Stimulated activated naive CD8-positive, alpha-beta T cell treated with anti-CD3 and anti-CD28 coated beads, Interleukin-15, amount 100 ng/mL, for 72 hours (primary cell): ENCODE results near the gene MACROD2.
A peak's percentile ranks its signal among the peaks of the same experiment; 100 is the strongest.
"Not testable (repeated sequence)": the region's sequence is repeated elsewhere in the genome, so short reads cannot be mapped to it uniquely, and the experiment has no call there.

ENCODE experiments used
- ATAC-seq: fragments of 150-1000 bp; cut with Tn5 transposase; 2 replicates; pipeline ENCODE4 v1.10.0; 2021; ENCODE audit warnings: mild to moderate bottlenecking, moderate library complexity
- DNase-seq, 2 donors: peaks; one replicate each; pipeline ENCODE4 v3.0.0; 2021 to 2022
- H3K27ac Mint-ChIP-seq, 2 donors: one replicate each; pipeline ENCODE4 v1.8.0; 2022; ENCODE audit warnings: mild to moderate bottlenecking in 2 of 2, mixed read lengths in 2 of 2, moderate library complexity in 2 of 2
- H3K27me3 Mint-ChIP-seq: one replicate; pipeline ENCODE4 v1.8.0; 2022; ENCODE audit warnings: mixed read lengths
- H3K4me1 Mint-ChIP-seq: one replicate; pipeline ENCODE4 v1.8.0; 2022; ENCODE audit warnings: mild to moderate bottlenecking, mixed read lengths
- H3K4me3 Mint-ChIP-seq, 2 donors: one replicate each; pipeline ENCODE4 v1.8.0; 2022; ENCODE audit warnings: mild to moderate bottlenecking in 2 of 2, mixed read lengths in 2 of 2, moderate library complexity in 1 of 2
- H3K9me3 Mint-ChIP-seq, 2 donors: one replicate each; pipeline ENCODE4 v1.8.0; 2022; ENCODE audit warnings: mixed read lengths in 2 of 2

The MACROD2 gene

DNA sequence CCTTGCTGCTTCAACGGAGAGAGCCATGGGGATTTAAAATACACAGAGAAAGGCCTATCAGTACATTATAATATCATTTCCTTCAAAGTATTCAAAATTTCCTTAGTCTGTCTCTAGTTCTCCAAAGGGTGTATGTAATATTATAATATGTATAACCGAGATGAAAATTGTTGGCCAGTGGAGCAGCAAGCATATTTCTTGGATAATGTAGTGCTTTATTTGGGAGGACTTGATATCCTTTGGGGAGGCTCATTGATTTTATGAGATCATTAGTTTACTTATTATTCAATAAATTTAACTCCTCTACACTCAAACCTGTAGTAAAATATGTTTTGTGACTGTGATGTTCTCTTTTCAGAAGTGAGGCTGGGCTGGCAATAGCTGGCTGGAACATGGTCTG, 1145.0 kb downstream of the MACROD2 start:
- no peak for DNase-seq
- Mint-ChIP-seq H3K4me3 (no peak overlapping the region), H3K27me3 (no peaks in the 10 kb centered on the region), H3K27ac (no peak overlapping the region), H3K9me3 (peaks cover 0 to 18% of the 10 kb centered on the region in 2 donors), H3K4me1 (no peaks in the 10 kb centered on the region)
- ATAC-seq: no peak

DNA sequence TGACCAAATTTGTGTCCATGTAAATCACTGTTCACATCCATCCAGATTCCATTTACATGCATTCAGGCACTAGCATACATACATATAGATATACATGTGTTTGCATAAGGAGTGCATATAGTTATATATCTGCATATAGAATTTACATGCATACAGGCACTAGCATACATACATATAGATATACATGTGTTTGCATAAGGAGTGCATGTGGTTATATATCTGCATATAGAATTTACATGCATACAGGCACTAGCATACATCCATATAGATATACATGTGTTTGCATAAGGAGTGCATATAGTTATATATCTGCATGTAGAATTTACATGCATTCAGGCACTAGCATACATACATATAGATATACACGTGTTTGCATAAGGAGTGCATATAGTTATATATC, 1145.6 kb downstream of the MACROD2 start:
- not testable (repeated sequence) for H3K27me3 Mint-ChIP-seq, H3K4me1 Mint-ChIP-seq, DNase-seq, H3K27ac Mint-ChIP-seq, ATAC-seq, H3K4me3 Mint-ChIP-seq
- peaks cover 0 to 18% of the 10 kb centered on the region in 2 donors for H3K9me3 Mint-ChIP-seq

DNA sequence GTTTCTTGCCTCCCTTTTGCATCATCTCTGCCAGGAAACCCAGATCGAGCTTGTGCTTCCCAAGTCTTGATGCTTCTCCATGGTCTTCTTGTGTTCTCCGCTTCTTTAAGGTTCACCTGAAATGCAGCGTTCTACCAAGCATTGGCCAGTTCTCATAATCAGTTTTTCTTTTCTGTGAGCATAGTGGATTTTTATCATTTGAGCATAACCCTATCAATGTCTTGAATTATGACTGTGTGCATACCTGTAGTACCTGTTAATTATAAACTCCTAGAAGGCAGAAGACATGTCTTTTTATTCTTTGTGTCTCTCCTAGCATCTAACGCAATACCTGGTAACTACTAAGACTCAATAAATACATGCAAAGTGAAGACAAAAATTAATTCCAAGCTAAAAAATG, 1146.5 kb downstream of the MACROD2 start:
- H3K9me3 Mint-ChIP-seq: peaks cover 0 to 18% of the 10 kb centered on the region in 2 donors
- no peak overlapping the region for H3K27ac Mint-ChIP-seq
- no peak for ATAC-seq
- no peak for DNase-seq
- no peak overlapping the region for H3K4me3 Mint-ChIP-seq
- H3K27me3 Mint-ChIP-seq: no peaks in the 10 kb centered on the region
- H3K4me1 Mint-ChIP-seq: no peaks in the 10 kb centered on the region

DNA sequence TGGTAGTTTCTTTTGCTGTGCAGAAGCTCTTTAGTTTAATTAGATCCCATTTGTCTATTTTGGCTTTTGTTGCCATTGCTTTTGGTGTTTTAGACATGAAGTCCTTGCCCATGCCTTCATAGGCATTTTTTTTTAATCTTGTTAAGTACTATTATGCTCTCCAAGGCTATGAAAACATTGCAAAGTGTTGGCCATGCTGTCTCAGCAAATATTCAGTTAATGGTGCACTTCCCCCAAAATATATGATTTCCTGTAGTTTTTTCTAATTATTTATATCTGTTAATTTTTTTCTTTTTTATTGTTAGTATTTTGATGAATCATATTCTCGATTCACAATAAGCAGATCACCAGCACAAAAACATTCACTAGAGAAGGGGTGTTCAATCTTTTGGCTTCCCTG, 1148.2 kb downstream of the MACROD2 start:
- Mint-ChIP-seq H3K4me3 (no peak overlapping the region), H3K4me1 (no peaks in the 10 kb centered on the region), H3K27ac (no peak overlapping the region), H3K9me3 (peaks cover 0 to 18% of the 10 kb centered on the region in 2 donors), H3K27me3 (no peaks in the 10 kb centered on the region)
- no peak for DNase-seq
- ATAC-seq: no peak

DNA sequence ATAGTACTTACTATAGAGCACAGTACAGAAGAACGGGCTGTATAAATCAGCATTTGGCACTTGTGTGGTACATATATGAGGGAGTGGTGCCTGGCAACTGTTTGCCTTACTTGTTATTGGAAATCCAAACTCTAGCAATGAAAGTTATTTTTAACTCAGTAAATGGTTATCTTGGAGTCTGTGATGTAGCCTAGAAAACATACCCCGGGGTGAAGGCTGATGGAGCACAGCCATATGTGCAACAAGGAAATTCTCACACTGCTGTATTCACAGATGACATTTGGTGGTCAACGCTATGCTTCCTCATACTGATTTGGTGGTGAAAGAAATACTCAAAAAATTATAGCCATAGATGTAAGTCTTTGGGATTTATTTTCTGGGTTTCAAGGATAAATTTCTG, 1149.6 kb downstream of the MACROD2 start:
- ATAC-seq (no peak), DNase-seq (no peak)
- Mint-ChIP-seq H3K27me3 (no peaks in the 10 kb centered on the region), H3K9me3 (peaks cover 0 to 6% of the 10 kb centered on the region in 2 donors), H3K27ac (no peak overlapping the region), H3K4me1 (no peaks in the 10 kb centered on the region), H3K4me3 (no peak overlapping the region)

DNA sequence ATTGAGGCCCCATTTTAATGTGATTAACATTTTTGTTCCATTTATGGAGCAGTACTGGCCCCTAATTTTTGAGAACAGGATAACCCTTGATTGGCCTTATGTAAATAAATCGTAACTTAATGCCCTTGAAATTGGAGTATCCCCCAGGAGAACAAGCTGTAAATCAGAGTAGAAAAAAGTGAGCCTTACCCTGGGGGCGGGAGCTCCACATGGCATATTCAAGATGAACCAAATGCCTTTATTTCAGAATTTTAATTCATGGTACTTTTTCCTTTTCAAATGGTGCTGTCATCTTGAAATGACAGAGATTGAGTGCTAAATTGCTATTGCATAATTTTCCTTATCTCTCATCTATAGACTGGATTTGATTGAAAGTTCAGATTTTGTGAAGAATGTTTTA, 1151.6 kb downstream of the MACROD2 start:
- Mint-ChIP-seq H3K9me3 (peaks cover under 1 to 6% of the 10 kb centered on the region in 2 donors), H3K4me3 (no peak overlapping the region), H3K27ac (no peak overlapping the region), H3K4me1 (no peaks in the 10 kb centered on the region), H3K27me3 (no peaks in the 10 kb centered on the region)
- ATAC-seq: no peak
- DNase-seq: no peak

DNA sequence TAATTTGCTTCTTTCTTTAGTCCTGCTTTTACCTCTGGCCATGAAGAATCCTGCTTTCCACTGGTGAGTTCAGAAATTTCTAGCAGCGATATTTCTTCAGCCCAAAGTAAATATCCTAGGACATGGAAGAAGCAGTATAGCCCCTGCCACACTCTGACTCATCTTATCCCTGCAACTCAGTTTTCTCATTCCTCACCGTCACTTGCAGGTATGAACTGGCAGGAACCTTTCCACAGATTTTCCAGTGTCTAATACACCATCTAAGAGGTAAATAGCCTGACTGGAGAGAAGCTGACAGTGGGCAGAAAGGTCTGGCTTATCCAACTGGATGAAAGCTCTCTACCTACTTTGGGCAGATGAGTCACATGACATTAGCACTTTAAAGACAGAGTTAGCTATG, 1158.8 kb downstream of the MACROD2 start:
- DNase-seq: no peak
- H3K27me3 Mint-ChIP-seq: no peaks in the 10 kb centered on the region
- peaks cover 7 to 16% of the 10 kb centered on the region in 2 donors for H3K9me3 Mint-ChIP-seq
- no peak overlapping the region for H3K4me3 Mint-ChIP-seq
- H3K27ac Mint-ChIP-seq: no peak overlapping the region
- H3K4me1 Mint-ChIP-seq: no peaks in the 10 kb centered on the region
- no peak for ATAC-seq

DNA sequence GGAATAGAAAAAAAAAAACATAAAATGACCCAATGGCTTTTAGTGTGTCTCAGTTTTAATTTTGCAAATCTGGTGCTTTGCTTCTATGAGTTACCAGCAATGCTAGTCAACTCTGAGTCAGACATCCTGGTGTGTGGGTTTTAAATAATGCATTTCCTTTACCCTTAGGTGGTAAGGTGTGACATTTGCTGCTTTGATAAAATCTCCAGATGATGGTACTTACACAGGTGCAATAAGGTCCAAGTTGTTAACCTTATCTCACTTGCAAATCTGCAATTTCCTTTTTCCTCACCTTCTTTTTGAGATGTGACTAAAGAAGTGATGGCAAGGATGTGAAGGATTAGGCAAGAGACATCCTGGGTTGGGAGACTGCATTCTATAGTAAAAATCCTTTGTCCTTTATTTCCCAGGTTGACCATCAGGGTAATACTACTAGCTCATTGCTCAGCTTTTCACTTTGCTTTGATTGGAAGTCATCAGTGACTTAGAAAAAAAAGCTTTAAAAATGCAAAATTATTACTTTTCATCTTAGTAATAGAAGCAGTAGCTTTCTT, 1160.6 kb downstream of the MACROD2 start:
- DNase-seq: no peak
- peak; percentile 77 for ATAC-seq
- peaks cover 17 to 24% of the 10 kb centered on the region in 2 donors for H3K9me3 Mint-ChIP-seq
- H3K27ac Mint-ChIP-seq: no peak overlapping the region
- peaks cover 9% of the 10 kb centered on the region for H3K27me3 Mint-ChIP-seq
- H3K4me3 Mint-ChIP-seq: no peak overlapping the region
- no peaks in the 10 kb centered on the region for H3K4me1 Mint-ChIP-seq

DNA sequence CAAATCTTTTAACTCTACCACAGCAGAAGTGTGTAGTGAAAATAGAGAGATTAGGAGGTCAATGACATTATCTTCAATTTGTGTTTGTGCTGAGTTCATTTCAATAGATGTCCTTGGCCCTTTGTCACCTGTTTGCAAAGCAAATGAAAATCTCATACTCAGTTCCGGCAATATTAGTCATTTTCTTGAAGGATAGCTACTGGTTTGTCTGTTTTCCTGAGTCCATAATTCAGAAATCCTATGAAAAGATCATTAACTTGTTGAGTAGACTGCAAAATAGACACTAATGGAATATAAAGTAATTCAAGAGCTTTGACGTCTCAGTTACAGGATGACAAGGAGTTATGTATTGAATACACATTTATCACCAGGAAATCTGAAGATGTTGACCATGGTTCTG, 1163.2 kb downstream of the MACROD2 start:
- DNase-seq (no peak), ATAC-seq (no peak)
- no peak overlapping the region for H3K4me3 Mint-ChIP-seq
- peaks cover 9% of the 10 kb centered on the region for H3K27me3 Mint-ChIP-seq
- peaks cover 12 to 17% of the 10 kb centered on the region in 2 donors for H3K9me3 Mint-ChIP-seq
- peaks cover 11% of the 10 kb centered on the region for H3K4me1 Mint-ChIP-seq
- no peak overlapping the region for H3K27ac Mint-ChIP-seq

DNA sequence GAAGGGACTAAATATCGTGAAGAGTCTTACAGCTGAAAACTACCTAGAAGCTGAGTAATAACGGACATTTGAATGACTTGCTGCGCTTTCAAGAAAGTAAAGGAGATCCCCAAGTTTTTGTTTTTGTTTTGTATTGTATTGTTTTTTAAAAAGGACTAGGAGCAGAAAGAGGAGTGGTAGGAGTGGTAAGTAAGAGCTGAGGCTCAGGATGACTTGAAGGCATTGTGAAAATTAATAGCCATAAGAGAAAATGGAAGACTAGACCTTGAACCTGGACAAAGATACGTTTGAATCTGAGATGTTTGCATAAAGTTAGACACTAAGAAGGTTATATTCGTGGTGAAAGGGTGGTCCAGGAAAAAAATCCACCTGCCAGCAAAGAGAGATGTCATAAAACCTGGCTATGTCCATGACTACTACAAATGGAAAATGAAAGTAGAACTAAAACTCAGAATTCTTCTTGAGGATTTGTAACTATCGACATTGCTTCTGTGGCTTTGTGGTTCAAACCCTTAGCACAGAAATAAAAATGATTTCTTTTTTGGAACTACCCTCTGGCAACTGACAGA, 1166.8 kb downstream of the MACROD2 start:
- H3K27me3 Mint-ChIP-seq: peaks cover 9% of the 10 kb centered on the region
- H3K27ac Mint-ChIP-seq: peak overlapping the region in 1 of 2 donors; percentile 89
- peak overlapping the region; percentile 22 to 55 for H3K4me3 Mint-ChIP-seq
- peaks cover 7 to 11% of the 10 kb centered on the region in 2 donors for H3K9me3 Mint-ChIP-seq
- ATAC-seq: peak; percentile 52
- H3K4me1 Mint-ChIP-seq: peaks cover 11% of the 10 kb centered on the region
- DNase-seq: no peak

DNA sequence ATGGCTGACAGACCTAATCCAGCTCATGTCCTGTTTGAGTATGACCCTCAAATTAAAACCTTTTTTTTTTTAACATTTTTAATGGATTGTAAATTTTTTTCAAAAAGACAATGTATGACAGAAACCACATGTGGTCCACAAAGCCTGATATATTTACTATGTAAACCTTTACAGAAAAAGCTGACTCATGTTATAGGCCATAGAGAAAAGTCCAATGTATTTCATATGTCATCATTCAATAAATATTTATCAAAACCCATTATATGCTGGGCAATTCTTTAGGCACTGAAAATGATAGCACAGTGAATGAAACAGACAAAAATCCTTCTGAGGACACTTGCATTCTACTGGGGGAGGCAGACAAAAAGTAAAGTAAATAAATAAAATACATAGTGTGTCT, 1168.3 kb downstream of the MACROD2 start:
- Mint-ChIP-seq H3K27ac (no peak overlapping the region), H3K27me3 (peaks cover 9% of the 10 kb centered on the region), H3K9me3 (peaks cover 7 to 11% of the 10 kb centered on the region in 2 donors), H3K4me3 (no peak overlapping the region), H3K4me1 (peaks cover 11% of the 10 kb centered on the region)
- no peak for ATAC-seq
- no peak for DNase-seq

DNA sequence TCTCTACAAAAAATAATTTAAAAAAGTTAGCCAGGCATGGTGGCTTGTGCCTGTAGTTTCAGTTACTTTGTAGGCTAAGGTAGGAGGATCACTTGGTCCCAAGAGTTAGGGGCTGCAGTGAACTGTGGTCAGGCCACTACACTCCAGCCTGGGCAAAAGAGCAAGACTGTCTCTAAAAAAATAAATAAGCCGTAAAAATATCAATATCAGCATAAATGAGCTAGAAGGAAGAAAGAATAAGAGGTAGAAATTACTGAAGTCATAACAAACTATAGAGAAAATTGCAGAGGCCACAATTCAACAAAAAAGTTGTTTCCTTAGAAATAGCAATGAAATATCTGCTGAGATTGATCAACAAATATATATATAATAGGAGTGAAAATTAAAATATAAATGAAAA, 1169.4 kb downstream of the MACROD2 start:
- H3K27ac Mint-ChIP-seq: no peak overlapping the region
- peaks cover 4 to 6% of the 10 kb centered on the region in 2 donors for H3K9me3 Mint-ChIP-seq
- H3K27me3 Mint-ChIP-seq: peaks cover 3% of the 10 kb centered on the region
- ATAC-seq (no peak), DNase-seq (no peak)
- H3K4me1 Mint-ChIP-seq: peaks cover 11% of the 10 kb centered on the region
- H3K4me3 Mint-ChIP-seq: no peak overlapping the region

DNA sequence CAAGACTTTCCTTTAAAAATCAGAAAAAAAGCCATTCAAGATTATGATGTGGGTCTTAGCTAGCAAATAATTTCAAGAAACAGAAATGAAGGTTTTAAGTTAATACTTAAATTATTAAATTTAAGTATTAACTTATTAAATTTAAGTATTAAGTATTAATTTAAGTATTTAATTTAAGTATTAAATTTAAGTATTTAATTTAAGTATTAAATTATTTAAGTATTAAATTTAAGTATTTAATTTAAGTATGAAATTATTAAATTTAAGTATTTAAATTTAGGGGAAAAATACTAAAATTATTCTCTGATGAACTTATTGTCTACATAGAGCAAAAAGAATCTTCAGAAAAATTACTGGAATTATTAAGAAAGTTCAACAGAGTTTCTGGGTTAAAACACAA, 1171.4 kb downstream of the MACROD2 start:
- no peak overlapping the region for H3K4me3 Mint-ChIP-seq
- DNase-seq: no peak

DNA sequence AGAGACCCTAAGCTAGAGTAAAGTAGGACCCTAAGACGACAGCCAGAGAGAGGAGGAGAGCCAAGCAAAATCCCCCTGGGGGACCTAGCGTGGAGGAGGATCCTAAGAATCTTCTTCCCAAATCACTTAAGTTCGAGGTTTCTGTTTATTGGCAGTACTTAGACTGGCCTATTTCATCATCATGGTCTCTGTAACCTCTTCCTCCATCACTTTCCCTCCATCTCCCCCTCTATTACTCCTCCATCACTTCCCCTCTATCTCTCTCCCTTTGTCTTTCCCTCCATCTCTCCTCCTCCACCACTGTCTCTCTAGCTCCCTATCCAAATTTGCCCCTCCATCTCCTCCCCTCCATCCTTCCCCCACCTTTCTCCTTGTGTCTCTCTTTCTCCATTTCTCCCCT, 1175.7 kb downstream of the MACROD2 start:
- DNase-seq: no peak
- no peak overlapping the region for H3K27ac Mint-ChIP-seq
- H3K4me1 Mint-ChIP-seq: no peaks in the 10 kb centered on the region
- no peak overlapping the region for H3K4me3 Mint-ChIP-seq
- no peaks in the 10 kb centered on the region for H3K27me3 Mint-ChIP-seq
- peaks cover 0 to 9% of the 10 kb centered on the region in 2 donors for H3K9me3 Mint-ChIP-seq
- ATAC-seq: no peak

More for the DNA sequence above, 1171.4 kb downstream of the MACROD2 start:
- peaks cover 0 to 8% of the 10 kb centered on the region in 2 donors for H3K9me3 Mint-ChIP-seq
- H3K27ac Mint-ChIP-seq: no peak overlapping the region
- H3K27me3 Mint-ChIP-seq: no peaks in the 10 kb centered on the region
- no peak for ATAC-seq
- peaks cover 11% of the 10 kb centered on the region for H3K4me1 Mint-ChIP-seq

DNA sequence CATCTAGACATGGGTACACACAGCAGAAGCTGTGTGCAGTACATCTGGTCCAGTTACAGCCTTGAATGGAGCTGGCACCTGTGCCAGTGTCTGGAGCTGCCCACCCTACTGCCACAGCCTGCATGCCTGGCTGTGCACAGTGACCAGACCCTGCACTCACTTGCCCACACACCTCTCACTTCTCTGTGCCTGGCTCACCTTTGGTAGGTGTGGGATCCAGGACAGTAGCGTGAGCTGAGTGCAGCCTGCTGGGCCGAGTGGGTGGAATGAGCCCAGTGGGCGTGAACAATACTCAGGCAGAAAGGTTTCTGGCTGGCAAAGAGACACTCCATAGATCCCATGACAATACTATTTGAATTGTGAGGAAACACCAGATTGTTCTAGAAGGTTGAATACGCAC, 1181.6 kb downstream of the MACROD2 start:
- DNase-seq (no peak), ATAC-seq (no peak)
- H3K4me3 Mint-ChIP-seq: no peak overlapping the region
- peaks cover 0 to 12% of the 10 kb centered on the region in 2 donors for H3K9me3 Mint-ChIP-seq
- H3K4me1 Mint-ChIP-seq: no peaks in the 10 kb centered on the region
- no peak overlapping the region for H3K27ac Mint-ChIP-seq
- no peaks in the 10 kb centered on the region for H3K27me3 Mint-ChIP-seq

DNA sequence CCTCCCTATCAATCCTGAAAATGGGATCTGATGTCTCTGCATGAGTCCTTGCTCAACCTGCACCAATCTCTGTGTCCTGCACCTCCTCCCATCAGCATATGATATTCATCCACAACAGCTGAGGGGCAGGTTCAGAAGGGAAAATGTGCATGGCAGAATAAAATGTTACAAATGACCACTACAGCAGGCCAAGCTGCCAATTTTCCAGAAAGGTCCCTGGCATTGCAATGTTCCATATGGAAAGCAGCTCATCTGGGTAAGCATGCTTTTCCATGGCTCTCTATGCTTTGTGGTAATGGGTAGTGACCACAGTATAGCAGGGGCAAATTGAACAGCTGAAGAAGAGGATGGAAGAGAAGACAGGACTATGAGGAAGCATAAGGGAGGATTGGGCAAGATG, 1183.3 kb downstream of the MACROD2 start:
- Mint-ChIP-seq H3K4me1 (no peaks in the 10 kb centered on the region), H3K27ac (no peak overlapping the region), H3K9me3 (peaks cover 0 to 12% of the 10 kb centered on the region in 2 donors), H3K4me3 (no peak overlapping the region), H3K27me3 (no peaks in the 10 kb centered on the region)
- no peak for ATAC-seq
- DNase-seq: no peak

DNA sequence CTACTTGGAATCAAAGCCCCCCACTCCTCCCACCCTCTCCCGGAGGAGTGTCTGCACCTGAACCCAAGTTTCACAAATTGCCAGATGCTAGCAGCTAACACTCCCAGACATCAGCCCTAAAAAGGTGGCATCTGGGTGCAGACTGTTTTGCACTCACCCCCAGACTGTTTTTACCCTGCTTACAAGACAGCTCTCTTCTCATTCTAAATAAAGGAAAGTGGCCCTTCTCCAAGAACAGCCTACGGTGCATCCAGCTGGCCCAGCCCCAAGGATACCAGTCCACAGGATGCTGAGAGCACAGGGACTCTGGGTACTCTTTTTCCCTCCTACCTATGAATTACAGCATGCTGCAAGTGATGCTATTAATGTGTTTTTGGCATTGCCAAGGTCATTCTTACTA, 1184.1 kb downstream of the MACROD2 start:
- DNase-seq (no peak), ATAC-seq (no peak)
- Mint-ChIP-seq H3K27ac (no peak overlapping the region), H3K4me1 (no peaks in the 10 kb centered on the region), H3K4me3 (no peak overlapping the region), H3K9me3 (peaks cover 0 to 12% of the 10 kb centered on the region in 2 donors), H3K27me3 (no peaks in the 10 kb centered on the region)
